Activated CD4-positive, CD25-positive, alpha-beta regulatory T cell (primary cell): ENCODE results near the gene PCNX1.
"Not testable (repeated sequence)": the region's sequence is repeated elsewhere in the genome, so short reads cannot be mapped to it uniquely, and the experiment has no call there.

Experiments
- DNase-seq, 4 experiments: peaks; one replicate each; lab custom pipeline; 2025; lab: John Stamatoyannopoulos, UW

PCNX1 gene

GRCh38 chr14:70907176-70907995 lies at the start of gene PCNX1:
TSS of gene PCNX1 (plus strand) at chr14:70907459. CDS start at chr14:70907851, 392 bp downstream.
- DNase-seq, result peak; percentile 74 to 89 (median 80)

- no peak for DNase-seq
These were observed 49.8 kb upstream of the PCNX1 start for GRCh38 chr14:70857496-70857890.

- no peak for DNase-seq
These were observed 48.6 kb upstream of the PCNX1 start for GRCh38 chr14:70858641-70859040.

GRCh38 chr14:70866992-70867391 lies 40.3 kb upstream of the PCNX1 start:
- DNase-seq, result not testable (repeated sequence)

- DNase-seq, result no peak
These were observed 36.3 kb upstream of the PCNX1 start for GRCh38 chr14:70871001-70871400.

GRCh38 chr14:70871863-70872677 lies 35.2 kb upstream of the PCNX1 start:
- no peak for DNase-seq

GRCh38 chr14:70872678-70873020 lies 34.6 kb upstream of the PCNX1 start:
- no peak for DNase-seq

- DNase-seq, result no peak
These were observed 33.6 kb upstream of the PCNX1 start for GRCh38 chr14:70873627-70874026.

- not testable (repeated sequence) for DNase-seq
These were observed 31.3 kb upstream of the PCNX1 start for GRCh38 chr14:70875811-70876460.

GRCh38 chr14:70879448-70879847 lies 27.8 kb upstream of the PCNX1 start:
- no peak for DNase-seq

- DNase-seq, result not testable (repeated sequence)
These were observed 26.4 kb upstream of the PCNX1 start for GRCh38 chr14:70880888-70881287.

GRCh38 chr14:70881549-70882177 lies 25.6 kb upstream of the PCNX1 start:
- DNase-seq, result no peak

GRCh38 chr14:70882776-70883492 lies 24.3 kb upstream of the PCNX1 start:
- DNase-seq, result no peak

GRCh38 chr14:70884595-70885342 lies 22.5 kb upstream of the PCNX1 start:
- DNase-seq, result no peak

GRCh38 chr14:70885343-70886022 lies 21.8 kb upstream of the PCNX1 start:
- DNase-seq, result no peak

GRCh38 chr14:70886421-70887206 lies 20.6 kb upstream of the PCNX1 start:
- DNase-seq, result no peak

- DNase-seq, result no peak
These were observed 20.0 kb upstream of the PCNX1 start for GRCh38 chr14:70887207-70887681.

GRCh38 chr14:70887737-70888499 lies 19.3 kb upstream of the PCNX1 start:
- DNase-seq, result no peak
